Measurements from ENCODE around the gene GAA.

Gene GAA

GRCh38 chr17:80118601-80119270 lies 17.4 kb downstream of the GAA start:
- no peak for DNase-seq

DNA sequence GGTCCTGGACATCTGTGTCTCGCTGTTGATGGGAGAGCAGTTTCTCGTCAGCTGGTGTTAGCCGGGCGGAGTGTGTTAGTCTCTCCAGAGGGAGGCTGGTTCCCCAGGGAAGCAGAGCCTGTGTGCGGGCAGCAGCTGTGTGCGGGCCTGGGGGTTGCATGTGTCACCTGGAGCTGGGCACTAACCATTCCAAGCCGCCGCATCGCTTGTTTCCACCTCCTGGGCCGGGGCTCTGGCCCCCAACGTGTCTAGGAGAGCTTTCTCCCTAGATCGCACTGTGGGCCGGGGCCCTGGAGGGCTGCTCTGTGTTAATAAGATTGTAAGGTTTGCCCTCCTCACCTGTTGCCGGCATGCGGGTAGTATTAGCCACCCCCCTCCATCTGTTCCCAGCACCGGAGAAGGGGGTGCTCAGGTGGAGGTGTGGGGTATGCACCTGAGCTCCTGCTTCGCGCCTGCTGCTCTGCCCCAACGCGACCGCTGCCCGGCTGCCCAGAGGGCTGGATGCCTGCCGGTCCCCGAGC lies 17.9 kb downstream of the GAA start:
- DNase-seq: no peak

- no peak for DNase-seq
These were observed 18.5 kb downstream of the GAA start for GRCh38 chr17:80119839-80120238.

DNA sequence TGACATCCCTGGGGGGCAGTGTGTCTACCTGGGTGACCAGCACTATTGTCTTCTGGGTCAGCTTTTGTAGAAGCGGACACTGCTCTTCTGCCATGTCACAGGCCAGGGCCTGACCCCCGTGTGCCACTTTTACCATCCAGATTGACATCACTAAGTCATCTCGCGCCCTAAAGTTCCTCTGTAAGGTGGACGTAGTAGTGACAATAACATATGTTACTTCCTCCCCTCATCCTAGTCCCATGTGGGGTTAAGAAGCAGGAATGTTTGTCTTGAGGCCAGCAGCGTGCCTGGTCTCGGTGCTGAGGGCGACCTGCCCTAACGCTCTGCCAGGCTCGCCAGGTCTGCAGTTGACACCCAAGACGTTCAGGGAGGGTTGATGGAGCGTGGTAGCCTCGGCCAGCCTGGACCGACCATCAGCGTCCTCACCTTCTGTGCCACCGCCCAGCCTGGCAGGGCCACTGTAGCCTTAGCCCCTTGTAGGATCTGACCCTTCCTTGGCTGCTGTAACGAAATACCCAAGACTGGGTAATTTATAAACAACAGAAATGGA lies 20.7 kb downstream of the GAA start:
- DNase-seq: no peak

DNA sequence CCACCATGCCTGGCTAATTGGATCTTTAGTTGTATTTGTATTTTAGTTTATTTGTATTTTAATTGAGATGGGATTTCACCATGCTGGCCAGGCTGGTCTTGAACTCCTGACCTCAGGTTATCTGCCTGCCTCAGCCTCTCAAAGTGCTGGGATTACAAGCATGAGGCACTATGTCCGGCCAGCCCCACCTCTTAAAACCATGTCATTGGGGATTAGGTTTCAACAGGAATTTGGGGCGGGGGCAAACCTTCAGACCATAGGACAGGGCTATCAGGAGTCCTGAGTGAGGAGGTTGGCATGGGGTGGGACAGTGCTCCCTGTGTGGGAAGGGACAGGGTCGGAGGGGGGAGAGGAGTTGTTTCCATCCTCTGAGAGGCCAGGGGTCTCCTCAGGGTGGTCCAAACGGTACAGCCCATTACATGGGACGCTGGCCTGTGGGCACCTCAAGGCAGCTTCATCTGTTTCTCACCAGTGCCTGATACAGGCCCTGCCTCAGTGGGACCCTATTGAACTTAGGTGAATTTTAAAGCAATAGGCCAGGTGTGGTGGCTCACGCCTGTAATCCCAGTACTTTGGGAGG lies 21.6 kb downstream of the GAA start:
- no peak for DNase-seq

DNA sequence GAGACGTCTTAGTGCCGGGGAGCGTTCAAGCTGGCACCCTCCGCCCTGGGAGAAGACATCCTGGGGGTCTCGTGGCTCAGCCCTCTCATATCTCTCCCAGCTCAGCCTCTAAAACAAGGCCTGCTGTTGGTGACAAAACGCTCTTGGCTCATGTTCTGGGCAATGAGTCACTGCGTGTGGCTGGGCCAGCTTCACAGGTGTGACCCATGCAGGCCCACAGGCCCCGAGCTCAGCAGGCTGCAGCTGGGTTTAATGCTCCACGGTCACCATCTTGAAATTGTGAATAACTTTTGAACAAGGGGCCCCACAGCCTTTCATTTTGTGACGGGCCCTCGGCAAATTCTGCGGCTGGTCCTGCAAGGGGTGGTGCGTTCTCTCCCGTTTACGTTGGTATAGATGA lies 22.4 kb downstream of the GAA start:
- no peak for DNase-seq

DNA sequence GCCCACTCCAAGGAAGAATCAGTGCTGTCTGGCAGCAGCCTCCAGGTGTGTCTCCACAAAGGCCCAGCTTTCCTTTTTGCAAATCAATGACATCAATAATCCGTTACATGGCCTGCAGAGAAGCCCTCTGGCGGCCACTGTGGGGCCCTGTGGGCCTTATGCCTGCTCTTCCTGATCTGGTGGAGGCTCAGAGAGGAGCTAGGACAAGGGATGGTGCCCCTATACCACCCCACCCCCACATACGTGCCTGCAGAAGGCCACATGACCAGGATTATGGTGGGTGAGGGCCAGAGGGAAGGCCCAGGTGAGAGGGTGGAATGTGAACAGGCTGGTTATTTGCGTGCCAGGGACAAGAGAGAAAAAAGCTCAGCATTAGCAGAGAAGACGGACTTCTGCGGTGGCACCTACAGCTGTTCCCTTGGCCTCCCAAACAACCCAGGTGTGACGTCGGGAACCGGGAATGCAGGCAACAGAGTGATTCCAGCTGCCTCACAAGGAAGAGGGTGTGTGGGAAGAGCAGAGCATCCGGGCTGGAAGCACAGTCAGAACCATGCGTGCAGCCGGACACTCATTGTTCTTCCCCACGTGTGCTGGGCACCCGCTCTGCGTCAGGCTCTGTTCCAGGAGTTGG lies 23.1 kb downstream of the GAA start:
- no peak for DNase-seq

DNA sequence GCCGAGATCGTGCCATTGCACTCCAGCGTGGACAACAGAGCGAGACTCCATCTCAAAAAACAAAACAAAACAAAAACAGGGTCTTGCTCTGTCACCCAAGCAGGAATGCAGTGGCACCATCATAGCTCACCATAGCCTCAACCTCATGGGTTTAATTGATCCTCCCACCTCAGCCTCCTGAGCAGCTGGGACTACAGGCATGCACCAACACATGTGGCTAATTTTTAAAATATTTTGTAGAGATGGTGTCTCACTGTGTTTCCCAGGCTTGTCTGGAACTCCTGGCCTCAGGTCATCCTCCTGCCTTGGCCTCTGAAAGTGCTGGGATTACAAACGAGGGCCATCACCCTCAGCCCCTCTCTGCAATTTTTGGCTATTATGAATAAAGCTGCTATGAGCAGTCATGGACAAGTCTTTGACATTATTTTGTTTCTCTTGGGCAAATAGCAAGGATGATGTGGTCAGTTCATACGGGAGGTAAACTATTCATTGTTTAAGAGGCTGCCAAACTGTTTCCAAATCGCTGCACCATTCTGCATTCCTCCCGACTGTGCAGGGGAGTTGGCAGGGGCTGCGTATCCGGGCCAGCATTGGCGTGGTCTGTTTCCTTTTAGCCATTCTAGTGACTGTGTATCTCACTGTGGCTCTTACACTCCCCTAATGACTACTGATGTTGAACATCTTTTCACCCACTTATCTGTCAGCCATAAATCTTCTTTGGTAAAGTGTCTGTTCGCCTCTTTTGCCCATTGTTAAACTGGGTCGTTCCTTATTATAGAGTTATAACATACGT lies 24.5 kb downstream of the GAA start:
- no peak for DNase-seq

DNA sequence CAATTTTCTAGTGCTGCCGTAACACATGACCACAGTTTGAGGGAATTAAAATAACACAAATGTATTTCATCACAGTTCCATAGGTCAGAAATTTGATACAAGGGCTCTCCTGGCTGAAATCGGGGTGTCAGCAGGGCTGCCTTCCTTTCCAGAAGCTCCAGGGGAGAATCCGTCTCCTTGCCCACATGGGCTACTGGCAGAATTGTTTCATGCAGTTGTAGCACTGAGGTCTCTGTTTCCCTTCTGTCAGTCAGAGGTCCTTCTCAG lies 25.0 kb downstream of the GAA start:
- no peak for DNase-seq

DNA sequence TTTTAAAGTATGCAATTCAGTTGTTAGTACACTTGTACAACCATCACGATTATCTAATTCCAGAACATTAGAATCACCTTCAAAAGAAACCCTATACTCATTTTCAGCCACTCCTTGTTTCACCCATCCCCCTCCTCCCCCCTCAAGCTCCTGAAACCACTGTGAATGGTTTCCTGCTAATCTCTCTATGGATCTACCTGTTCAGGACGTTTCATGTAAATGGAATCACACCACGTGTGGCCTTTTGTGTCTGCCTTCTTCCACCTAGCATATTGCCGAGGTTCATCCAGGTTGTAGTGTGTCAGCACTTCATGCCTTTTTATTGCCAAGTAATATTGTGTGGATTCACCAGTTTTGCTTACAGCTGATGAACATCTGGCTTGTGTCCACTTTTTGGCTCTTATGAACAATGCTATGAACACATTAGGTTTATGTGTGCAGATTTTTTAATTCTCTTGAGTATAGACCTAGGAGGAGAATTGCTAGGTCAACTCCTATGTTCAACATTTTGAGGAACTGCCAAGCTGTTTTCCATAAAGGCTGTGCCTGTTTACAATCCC lies 27.7 kb downstream of the GAA start:
- DNase-seq: no peak

DNA sequence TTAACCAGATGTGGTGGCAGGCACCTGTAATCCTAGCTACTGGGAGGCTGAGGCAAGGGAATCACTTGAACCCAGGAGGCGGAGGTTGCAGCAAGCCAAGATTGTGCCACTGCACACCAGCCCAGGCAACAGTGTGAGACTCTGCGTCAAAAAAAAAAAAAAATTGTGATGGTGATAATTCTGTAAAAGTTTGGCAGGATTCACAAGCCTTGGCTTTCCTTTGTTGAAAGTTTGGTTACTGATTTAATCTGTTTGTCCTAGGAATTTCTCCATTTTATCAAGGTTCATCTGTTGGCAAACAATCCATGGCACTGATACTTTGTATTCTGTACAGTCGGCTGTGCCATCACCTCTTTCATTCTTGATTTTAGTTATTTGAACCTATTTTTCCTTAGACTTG lies 29.6 kb downstream of the GAA start:
- no peak for DNase-seq

- DNase-seq: no peak
These were observed 31.7 kb downstream of the GAA start for GRCh38 chr17:80132906-80133625.

DNA sequence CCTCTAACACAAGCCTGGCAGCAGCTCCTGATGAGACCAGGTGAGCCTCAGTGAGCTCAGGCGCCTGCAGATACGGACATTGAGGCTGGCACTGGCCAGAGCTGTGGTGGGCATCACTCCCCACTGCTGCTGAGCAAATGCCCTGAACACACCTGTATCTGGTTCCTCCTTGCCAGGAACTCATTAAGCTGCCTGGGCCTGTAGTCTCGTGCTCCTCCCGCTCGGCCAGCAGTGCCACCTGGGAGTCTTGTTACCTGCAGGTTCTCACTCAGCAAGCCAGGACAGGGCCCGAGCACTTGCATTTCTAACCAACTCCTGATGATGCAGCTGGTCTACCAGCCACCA lies 32.2 kb downstream of the GAA start:
- no peak for DNase-seq

GRCh38 chr17:80137131-80137530 lies 35.8 kb downstream of the GAA start:
- DNase-seq: no peak

- no peak for DNase-seq
These were observed 37.6 kb downstream of the GAA start for GRCh38 chr17:80138856-80139426.

DNA sequence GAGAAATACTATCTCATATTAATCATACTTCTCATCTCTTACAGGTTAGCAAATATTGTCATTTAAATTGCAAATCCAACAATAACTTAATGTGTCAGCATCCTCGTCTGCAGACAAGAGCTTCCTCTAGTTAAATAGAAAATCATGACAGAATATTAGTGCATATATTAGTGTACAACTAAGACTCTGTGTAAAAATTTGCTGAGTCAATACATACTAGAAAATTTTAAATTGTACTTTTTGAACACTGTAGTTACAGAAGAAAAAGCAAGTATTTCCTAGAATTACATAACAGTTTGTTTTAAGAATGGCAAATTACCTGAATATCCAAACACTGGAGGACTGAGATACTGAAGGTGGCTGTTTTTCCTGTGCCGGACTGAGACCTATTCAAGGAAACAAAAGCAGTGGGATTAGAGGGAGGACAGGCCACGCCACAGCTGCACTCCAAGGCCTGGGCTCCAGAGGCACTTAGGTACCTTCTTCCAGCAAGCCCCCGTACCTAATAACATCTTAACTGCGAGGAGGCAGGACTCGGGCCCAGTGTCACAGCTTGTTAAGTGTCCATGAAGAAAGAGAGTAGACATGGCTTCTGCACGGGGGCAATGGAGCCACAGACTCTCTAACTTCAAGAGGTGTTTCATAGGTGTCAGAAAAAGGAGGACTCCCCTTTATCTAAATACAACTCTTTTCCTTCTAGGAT lies 40.2 kb downstream of the GAA start:
- DNase-seq: no peak

GRCh38 chr17:80142929-80143328 lies 41.5 kb downstream of the GAA start:
- DNase-seq: no peak

GRCh38 chr17:80145076-80146075 lies 44.0 kb downstream of the GAA start:
- no peak for DNase-seq

DNA sequence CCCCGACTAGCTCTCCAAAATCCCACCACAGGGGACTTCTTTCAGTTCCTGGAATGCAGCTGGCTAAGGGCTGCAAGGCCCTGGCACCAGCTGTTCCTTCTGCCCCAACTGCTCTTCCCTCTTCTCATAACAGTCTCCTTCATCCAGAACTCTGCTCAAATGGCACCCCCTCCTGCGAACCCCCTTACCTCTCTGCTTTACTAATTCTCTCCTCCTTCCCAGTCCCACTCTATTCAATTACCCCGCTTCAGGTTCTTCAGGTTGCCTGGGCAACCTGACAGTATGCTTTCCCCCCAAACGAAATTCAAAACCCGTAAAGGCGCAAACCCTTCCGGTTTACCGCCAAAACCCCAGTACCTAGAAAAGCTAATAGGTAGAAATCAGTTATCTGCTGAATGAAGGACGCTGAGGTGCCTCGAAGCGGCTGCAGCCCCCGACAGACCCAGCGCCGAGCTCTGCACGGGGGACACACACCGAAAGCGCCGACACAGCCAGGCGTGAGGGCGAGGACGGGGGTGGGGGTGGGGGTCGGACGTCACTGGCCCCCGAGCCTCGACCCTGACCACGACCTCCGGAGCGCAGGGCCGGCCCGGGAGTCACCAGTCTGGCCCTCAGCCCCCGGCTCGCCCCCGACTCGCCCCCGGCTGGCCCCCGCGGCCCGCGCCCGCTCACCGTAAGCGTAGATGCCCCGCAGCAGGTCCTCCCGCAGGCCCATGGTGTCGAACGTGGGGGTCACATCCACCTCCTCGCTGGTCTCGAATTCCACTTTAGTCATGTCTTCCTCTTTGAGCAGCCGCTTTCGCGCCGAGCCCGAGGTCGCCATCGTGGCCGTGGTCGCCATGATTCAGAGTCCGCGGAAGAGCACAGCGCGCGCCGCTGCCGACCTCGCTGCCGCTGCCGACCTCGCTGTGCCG lies 45.0 kb downstream of the GAA start:
- DNase-seq: no peak
